ENCODE data around the gene FGF13.
A peak's percentile ranks its signal among the peaks of the same experiment; 100 is the strongest.

The FGF13 gene

DNA sequence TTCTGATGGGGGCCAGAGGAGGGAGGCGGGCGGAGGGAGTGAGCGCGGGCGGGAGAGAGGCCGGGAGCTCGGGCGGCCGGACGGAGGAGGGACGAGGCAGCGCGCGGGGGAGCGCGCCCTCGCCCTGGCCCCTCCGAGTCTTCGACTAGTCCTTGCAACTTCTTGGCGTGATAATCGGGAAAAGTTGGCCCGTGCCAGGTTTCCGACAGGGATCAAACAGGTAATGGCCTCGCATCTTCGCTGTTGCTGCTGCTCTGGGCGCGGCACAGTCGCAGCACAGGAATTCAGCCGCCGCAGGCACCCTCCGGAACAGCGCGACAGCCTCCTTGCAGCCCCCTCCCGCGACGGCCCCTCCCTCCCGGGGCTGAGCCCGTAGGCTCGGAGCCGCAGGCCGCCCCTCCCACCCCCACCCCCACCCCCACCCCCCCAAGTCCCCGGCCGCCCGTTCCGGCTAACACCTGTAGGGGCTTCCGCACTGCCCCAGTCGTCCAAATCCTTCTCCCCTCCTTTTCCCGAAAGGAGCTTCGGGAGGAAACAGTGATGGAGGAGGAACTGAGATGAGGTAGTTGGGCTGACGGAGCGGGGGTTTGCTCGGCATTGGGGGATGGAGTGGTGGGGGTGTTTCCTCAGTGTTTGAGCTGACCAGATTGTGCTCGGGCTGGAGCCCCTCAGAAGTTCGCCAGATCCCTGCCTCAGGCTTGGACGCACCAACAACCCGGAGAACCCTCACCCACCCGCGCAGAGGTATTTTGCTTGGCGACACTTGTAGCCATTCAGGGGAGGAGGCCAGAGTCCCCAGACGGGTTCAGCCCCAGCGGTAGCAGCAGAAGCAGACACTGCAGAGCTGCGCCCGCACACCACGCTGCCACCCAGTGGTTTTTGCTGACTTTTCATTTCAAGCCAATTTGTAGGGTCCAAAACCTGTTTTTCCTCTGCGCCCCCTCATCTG lies at the start of gene FGF13:
Gene FGF13, minus strand, starts transcription at position 319 of the 949 bp plus-strand sequence. CDS start 714 bp downstream, outside the sequence.
- DNase-seq = peak; percentile 2

DNA sequence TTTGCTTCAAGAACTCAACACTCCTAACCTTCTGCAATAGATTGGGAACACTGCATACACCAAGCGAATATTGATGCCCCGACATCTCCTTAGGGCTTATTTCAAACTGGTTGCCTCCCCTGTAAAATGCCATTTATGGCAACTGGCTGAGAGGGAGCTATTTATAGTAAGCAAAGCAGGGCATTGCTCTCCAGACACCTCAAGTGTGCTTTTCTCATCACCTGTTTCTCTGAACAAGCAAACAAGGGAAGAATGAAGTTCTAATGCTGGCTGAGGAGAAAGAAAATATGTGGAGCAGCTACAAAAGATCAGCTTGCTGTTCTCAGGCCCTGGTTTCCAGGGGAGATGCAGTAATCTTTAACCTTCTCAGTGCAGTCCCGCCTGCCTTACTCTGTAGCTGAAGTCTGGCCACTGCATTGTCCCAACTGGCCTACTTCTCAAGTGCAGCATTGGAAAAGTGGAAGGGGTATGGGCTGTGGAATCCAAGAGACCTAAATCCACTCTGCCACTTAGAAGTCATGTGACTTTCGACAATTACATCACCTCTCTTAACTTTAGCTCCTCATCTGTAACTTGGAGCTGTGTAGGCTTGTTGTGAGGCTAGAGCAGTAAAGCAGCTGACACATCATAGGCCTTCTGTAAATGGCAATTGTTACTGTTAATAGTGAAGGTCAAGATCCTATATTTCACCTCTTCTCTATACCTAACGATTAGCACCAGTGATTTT lies 47.9 kb upstream of the FGF13 start:
- no peak for DNase-seq

DNA sequence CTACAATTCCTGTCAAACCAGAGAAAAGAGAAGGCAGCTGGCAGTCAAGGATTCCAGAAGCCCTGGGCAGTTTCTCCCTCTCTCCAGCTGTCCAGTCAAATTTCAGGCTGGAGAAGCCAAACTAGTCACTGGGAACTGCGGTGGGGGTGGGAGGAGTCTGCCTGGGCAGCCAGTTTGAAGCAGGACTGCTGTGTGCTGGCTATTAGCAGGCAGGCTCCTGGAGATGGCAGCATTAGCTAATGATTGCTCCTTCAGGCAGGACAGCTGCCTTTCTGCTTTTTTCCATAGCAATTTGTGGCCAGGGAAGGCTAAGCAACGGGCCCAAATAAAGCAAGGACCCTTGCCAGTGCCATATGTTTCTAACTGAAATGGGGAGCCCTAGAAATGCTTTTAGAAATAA lies 44.7 kb upstream of the FGF13 start:
- DNase-seq = no peak

DNA sequence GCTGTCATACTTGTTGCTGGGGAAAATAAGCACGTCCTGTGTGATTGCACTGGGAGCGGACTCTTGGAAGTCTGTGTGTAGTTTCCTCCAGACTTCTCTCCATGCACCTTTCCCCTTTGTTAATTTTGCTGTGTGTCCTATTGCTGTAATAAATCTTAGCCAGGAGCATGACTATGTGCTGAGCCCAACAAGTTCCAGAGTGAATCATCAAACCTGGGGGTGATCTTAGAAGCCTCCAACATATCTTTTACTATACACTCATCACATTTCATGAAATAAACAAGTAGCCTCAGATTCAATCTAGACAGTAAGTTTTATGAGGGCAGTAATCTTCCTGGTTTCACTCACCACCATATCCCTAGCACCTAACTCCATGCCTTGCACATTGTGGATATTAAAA lies 43.3 kb upstream of the FGF13 start:
- no peak for DNase-seq

DNA sequence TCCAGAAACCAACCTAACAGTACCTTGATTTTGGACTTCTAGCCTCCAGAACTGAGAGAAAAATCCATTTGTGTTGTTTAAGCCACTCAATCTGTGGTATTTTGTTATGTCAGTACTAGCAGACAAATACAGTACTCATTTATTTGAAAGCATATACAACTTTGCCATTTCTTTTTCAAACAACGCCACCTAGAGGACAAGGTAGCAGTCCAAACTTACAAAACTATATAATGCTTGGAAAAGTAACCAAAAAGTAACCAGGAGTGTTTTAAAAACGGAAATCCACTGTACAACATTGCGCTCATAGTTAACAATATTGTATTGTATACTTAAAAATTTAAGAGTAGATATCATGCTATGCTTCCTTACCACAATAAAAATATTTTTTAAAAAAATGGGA lies 37.0 kb upstream of the FGF13 start:
- DNase-seq = no peak

DNA sequence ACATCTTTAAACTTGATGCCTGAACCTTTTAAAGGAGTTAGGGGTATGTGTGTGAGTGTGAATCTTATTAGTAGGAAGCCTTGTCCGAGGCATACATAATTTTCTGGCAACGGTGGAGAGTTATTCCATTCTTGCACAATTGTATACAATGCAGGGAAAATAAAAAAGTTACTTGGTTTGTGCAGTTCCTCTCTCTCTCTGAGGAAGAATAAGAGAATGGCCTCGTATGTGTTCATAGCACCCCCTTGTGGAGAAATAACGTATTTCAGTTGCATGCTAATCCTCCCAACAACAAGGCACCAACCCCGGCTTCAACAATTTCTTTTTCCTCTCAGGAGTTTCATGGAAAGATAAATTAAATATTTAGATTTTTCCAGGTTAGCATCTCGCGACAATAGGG lies 33.7 kb upstream of the FGF13 start:
- DNase-seq = no peak

DNA sequence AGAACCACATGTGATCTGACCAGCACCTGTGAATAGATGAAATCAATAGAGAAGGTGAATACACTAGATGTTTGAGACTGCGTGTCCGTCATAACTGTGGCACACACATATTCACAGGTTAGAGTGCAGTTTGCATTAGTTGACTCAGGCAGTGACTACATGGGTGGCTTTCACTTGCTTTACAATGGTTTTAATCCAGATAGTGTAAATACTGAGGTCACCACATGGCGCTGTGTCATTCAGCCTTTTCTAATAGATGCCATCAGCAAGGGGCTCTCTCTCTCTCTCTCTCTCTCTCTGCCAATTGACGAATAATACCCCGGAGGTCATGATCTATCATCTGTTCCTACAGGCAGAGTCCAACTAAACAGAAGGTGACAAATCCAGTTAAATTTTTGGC lies 30.7 kb upstream of the FGF13 start:
- DNase-seq = no peak

DNA sequence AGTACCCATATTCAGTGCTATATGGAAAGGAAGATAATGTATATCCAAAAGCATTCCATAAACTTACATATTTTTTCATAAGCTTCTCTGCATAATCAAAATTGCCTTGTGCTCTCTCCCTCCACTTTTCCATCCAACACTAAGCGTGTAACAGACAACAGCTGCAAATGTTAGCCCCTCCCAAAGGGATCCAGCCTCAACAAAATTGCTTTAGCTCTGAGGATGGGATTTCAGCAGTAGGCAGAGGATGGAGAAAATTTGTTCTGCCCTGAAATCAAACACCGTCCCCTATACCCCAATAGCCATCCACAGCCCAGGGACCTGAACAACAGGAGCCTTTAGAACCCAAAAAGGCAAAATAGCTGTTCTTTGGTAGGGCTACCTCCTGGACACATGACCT lies 28.8 kb upstream of the FGF13 start:
- no peak for DNase-seq

DNA sequence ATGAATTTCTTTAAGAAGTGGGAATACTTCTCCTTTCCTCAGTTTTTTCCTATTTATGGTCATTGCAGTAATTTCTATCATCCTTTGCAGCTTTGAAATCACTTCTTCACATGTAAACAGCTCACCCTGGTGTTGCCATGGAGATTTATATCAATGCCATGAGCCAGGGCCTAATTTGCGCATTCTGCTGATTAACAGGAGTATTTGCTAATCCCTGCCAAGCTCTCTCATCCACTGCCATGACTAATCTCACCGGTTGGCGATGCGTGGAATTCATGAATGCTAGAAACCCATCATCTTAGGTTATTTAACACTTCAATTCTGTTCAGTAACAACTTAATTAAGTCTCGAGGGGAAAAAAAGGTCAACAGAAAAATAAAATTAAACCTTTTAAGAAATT lies 11.8 kb upstream of the FGF13 start:
- DNase-seq = no peak

DNA sequence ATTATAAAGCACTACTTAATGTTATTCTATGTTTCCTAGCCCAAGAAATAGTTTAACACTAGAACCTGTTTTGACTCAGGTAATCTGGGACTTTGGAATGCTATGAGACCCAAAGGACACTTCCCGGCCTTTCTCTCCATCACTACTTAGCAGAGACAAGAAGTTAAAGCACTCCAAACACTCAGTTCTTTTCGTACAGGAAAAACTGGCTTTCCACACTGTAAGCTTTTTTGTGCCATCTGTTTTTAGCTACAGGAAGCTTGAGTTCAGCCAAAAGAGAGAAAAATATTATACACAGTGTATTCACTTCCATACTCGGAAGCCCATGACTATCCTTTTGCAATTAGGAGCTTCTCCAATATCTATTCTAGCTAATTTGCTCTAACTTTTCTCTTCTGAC lies 7.9 kb upstream of the FGF13 start:
- no peak for DNase-seq

DNA sequence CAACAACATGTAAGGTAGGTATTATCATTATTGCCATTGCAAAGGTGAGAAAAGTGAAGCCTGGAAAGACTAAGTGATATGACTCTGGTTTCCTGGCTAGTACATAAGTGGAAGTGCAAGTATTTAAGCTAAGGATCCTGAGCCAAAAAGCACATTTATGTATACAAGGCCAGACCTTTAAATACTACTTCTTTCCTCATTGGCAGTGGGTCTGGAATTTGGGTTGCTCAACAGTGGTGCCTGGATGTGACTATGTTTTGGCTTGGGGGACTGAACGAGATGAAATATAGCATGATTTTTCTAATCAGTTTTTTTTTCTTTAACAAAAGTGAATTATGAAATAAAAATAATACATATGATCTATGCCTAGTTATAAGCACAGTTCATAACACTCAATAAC lies 7.4 kb upstream of the FGF13 start:
- no peak for DNase-seq

DNA sequence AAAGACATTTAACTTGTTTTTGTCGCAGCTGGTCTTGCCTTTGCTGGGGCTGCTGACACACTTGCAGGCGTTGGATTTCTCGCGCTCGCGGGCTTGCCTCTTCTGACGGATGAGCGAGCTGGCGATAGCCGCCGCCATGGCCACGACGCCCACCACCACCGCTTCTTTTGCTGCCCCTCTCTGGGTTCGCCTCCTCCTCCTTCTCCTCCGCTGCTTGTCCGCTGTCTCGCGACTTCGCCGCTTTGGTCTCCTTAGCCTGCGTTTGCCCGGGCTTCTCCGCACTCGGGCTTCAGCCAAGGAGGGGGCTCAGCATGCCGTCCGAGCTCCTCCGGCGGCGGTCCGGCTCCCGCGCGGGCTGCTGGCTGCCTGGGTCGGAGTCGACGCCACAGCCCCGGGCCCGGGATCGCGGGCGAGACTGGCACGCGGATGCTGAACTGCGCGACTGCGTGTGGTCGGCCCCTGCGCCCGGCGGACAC lies 613 bp downstream of the FGF13 start:
- DNase-seq = no peak

DNA sequence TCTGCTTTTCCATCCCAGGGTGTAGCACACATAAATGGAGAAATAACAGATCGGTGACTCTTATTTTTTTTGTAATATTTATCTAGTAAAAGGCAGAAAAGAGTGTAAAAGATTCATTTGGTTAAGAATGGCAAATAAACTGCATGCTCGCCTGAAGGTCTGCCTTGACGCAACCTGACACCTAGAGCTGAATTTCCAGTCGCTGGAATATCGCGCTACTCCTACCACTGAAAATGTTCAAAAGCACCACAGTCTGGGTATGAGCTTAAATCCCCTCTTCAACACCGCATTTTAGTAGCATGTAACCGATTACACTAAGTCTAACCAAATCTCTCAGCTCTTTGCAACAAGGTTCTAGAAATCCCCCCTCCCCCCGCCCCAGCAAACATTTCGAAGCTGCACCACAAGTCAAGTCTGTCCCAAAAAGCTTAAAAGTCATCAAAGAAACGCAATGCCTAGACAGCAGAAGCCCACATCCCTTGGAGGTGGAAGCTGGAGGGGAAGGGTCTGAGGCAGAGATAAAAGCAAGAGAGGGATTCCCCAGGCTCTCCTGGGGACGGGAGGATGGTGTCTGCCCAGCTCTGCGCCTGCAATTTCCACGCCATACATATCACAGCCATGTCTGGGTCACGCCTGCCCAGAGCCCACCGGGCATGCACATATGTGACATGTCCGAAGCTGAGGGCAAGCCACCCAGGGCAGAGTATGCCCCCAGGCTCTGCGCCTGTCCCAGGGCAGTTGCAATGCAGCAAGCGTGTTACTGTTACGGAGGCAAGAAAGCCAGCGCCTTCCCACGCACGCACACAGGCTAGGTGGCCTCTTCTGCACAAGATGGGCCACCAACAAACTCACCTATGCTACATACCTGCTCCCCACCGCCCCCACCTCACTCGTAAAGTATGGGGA lies 1.4 kb downstream of the FGF13 start:
- DNase-seq = no peak

DNA sequence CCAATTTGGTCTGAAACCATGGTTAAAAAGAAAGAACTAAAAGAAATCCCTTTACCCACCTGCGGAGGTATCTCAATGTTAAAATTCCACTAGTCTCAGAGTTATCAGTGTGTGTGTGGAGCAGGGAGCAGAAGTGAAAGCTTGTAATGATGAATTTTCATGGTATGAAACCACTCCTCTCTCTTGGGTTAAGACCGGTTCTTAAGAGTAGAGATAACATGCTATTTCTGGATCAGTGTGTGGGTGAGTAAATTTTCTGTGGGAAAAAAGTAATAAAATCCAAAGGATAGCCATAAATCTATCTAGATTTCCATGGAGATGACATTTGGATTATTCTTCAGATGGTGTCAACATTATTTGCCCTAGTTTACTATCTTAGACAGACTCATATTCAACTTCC lies 3.2 kb downstream of the FGF13 start:
- no peak for DNase-seq

DNA sequence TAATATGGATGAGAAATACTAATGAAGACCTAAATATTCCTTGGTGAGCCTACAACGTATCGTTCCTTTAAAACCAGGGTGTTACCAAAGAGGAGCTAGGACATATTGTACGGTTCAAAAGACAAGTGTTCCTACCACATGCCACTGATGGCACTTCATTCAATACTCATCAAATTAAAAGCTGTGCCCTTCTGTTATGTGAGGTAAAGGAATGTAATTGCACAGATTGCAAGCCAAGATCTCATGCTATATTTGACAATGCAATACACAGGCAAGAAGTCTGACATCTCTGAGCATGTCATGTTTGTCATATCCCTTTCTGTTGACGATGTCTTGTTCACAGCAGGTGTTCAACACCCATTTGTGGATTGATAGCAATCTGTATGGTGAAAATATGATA lies 6.9 kb downstream of the FGF13 start:
- DNase-seq = no peak

DNA sequence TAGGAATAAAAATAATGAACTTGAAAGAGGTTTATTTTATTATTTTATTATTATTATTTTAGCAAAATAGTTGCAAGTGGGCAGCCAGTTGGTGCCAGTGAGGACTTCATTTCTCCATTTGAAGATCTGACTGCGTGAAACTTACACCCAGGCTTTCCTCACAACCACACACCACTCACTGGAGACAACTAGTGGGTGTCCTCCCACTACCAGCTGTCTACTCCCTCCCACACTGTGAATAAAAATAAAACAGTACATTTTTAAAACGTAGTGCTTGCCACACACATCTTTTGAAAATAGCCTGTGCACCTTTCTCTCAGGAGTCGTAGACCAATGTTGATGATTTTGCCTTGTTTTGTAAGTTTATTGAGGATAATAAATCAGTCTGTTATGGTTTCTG lies 7.4 kb downstream of the FGF13 start:
- no peak for DNase-seq

DNA sequence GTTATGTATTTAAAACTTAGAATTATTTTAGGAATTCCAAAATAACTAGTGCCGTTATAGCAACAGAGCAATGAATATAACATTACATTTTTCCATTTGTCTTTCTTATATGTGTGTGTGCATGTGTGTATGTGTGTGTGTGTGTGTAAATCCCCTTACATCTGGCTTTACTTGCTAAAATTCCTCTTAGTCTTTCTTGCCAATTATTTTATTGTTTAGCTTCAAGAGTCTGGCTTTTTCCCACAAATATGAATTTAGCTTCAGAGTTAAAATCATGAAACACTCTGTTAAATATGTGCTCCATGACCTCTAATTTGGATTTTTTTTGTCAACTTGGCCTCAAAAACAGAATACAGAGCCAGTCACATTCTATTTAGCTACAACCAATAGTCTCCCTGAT lies 18.9 kb downstream of the FGF13 start:
- DNase-seq = no peak

DNA sequence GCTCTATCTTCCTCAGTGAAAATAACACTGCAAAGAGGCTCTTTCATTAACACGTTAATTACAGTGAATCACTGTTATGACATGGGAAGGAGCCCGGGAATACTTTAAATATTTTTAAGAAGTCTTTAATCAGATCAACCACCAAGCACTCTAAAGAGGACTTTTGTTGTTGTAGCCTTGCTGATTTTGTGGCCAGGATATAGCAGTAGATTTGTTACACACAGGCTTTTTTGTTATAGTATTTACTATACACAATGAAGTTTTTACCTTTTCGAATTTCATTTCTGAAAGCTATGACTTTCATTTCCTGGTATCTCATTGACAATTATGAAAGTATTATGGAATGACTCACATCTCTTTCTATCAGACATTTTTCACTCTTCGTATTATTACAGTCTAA lies 20.3 kb downstream of the FGF13 start:
- DNase-seq = no peak

DNA sequence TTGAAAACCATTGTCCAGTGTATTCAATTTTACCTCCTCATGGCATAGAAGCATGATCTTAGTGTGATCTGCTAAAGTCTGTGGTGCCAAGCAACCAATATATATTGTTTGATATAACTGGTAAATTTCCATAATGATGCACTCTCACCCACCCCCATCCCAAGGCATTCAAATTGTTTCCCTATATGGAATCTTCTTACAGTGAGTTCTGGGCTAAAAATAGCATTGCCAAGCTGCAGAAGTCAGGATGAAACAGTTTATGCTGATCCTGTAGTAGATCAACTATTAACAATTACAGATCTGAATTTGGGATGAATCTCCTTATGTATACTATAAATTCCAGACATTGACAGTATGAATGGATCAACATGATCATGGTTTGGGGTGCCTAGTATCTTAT lies 20.9 kb downstream of the FGF13 start:
- DNase-seq = no peak

DNA sequence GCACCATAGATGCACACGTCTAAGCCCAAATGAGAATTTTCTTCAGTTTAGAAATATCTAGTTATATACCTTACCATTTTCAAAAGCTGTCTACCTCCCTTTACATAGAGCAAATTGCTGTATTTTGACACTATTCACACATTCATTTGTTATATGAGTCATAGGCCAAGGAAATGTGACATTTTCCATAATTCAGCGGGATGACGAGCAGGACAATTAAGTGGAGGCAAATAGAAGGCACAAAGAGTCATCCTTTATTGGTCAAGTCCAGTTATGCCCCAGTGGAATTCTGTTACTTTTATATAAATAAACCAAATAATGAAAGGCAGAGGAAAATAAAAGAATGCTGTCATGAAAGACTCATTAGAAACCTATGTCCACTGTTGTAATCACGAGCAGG lies 27.9 kb downstream of the FGF13 start:
- no peak for DNase-seq

DNA sequence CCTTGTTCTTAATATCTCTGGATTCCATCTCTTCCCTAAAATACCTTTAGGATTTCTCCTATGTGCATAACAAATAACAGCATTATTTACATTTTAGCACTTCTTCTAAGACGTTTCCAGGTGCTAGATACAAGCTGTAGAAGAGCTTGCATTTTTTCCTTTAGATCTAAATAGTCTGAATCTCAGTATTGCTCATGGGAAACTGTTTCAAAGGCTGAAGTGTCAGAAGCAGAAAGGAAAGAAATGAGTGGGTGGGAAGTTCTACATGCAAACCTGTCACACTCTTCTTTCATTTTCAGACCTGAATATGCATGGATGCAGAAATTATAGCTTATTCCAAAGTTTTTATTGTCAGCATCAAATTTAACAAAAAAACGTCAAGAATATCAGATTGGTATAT lies 41.8 kb downstream of the FGF13 start:
- DNase-seq = no peak

DNA sequence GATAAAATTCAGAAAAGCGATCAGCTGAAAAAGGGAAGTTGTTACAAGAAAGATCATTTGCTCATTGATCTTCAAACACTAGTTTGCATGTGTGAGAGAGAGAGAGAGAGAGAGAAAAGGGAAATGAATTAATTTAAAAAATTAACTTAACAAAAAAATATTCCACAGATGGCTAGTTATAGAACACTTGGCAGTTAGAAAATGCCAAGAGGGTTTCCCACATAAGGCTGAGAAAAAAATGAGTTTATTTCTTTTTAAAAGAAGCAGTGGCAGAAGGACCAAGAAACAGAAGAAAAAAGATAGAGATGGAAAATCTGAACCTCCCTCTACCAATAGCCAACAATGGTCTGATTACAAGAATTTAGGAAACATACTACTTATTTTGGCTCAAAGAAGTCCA lies 47.1 kb downstream of the FGF13 start:
- no peak for DNase-seq

DNA sequence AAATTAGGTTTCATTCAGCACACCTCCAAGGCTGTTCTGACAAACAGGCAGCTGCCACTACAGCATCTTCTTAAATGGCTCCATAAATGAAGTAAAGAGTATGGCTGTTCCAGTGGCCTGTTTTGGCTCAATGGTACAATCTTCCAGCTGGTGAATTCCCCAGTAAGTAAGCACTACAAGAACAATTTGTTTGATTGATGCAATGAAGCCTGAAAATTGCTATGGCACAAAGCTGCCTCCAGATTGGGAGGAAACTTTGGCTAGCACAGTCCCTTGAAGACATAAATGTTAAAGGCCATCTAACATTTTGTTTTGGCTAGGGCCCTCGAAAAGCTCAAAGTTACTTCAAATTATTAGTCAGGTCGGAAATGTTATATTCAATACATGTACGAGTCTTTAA lies 47.5 kb downstream of the FGF13 start:
- DNase-seq = no peak
